Nephron progenitor cell (in vitro differentiated cells): ENCODE measurements around the gene PHTF1.

Experiments
- DNase-seq: peaks from one replicate; pipeline ENCODE4 v3.0.0; 2021
- H3K27ac Mint-ChIP-seq: 2 replicates; pipeline ENCODE4 v1.8.0; 2021; ENCODE audit warnings: mild to moderate bottlenecking, moderate library complexity, mixed read lengths
- H3K27me3 Mint-ChIP-seq: 2 replicates; pipeline ENCODE4 v1.8.0; 2021; ENCODE audit warnings: mild to moderate bottlenecking, low read depth, mixed read lengths; ENCODE audit not compliant: poor library complexity
- H3K36me3 Mint-ChIP-seq: 2 replicates; pipeline ENCODE4 v1.8.0; 2021; ENCODE audit warnings: low read depth, mixed read lengths
- H3K4me1 Mint-ChIP-seq: 2 replicates; pipeline ENCODE4 v1.8.0; 2021; ENCODE audit warnings: mixed read lengths
- H3K4me3 Mint-ChIP-seq: 2 replicates; pipeline ENCODE4 v1.8.0; 2021; ENCODE audit warnings: mild to moderate bottlenecking, moderate library complexity, mixed read lengths
- H3K9me3 Mint-ChIP-seq: 2 replicates; pipeline ENCODE4 v1.8.0; 2021; ENCODE audit warnings: mild to moderate bottlenecking, moderate library complexity, mixed read lengths
- TF ChIP-seq, protein P1 (sequence below): fragments of 200-600 bp; sonication (generic); IDR thresholded peaks from 2 replicates; pipeline ENCODE4 v1.5.0; 2021; ENCODE audit warnings: antibody characterized with exemption

The PHTF1 gene

GRCh38 chr1:113657556-113658063, 101.7 kb downstream of the PHTF1 start:
- no peaks in the 10 kb centered on the region for H3K27me3 Mint-ChIP-seq
- H3K27ac Mint-ChIP-seq, result no peak overlapping the region
- no peak for DNase-seq
- no peak overlapping the region for H3K4me3 Mint-ChIP-seq
- no peaks in the 10 kb centered on the region for H3K9me3 Mint-ChIP-seq
- no peaks in the 10 kb centered on the region for H3K36me3 Mint-ChIP-seq
- peaks cover 33% of the 10 kb centered on the region for H3K4me1 Mint-ChIP-seq
- TF ChIP-seq, protein P1, sequence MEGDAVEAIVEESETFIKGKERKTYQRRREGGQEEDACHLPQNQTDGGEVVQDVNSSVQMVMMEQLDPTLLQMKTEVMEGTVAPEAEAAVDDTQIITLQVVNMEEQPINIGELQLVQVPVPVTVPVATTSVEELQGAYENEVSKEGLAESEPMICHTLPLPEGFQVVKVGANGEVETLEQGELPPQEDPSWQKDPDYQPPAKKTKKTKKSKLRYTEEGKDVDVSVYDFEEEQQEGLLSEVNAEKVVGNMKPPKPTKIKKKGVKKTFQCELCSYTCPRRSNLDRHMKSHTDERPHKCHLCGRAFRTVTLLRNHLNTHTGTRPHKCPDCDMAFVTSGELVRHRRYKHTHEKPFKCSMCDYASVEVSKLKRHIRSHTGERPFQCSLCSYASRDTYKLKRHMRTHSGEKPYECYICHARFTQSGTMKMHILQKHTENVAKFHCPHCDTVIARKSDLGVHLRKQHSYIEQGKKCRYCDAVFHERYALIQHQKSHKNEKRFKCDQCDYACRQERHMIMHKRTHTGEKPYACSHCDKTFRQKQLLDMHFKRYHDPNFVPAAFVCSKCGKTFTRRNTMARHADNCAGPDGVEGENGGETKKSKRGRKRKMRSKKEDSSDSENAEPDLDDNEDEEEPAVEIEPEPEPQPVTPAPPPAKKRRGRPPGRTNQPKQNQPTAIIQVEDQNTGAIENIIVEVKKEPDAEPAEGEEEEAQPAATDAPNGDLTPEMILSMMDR, result no peak

DNA sequence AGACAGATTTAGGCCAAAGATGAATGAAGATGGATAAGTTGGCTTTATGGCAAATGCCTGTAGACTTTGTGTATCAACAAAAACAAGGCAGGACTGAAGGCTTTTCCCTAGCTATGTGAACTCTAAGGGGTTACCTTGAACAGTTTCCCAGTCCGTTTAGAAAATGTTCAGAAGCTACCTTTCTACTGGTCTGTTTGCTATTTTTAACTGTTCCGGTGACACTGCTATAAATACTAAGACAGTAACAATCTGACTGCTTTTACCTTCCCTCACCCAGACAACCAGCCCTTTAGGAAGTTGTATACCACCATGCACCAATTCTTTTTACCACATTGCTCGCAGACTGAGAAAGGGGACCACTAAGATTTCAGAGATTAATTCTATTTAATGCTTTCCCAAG, 102.2 kb downstream of the PHTF1 start:
- Mint-ChIP-seq H3K27me3 (no peaks in the 10 kb centered on the region), H3K4me3 (no peak overlapping the region), H3K27ac (peak overlapping the region; percentile 71), H3K4me1 (peaks cover 33% of the 10 kb centered on the region), H3K36me3 (no peaks in the 10 kb centered on the region), H3K9me3 (no peaks in the 10 kb centered on the region)
- TF ChIP-seq, protein P1, result no peak
- DNase-seq, result no peak

- H3K4me1 Mint-ChIP-seq, result peaks cover 27% of the 10 kb centered on the region
- H3K27me3 Mint-ChIP-seq, result no peaks in the 10 kb centered on the region
- TF ChIP-seq, protein P1, result no peak
- no peaks in the 10 kb centered on the region for H3K36me3 Mint-ChIP-seq
- H3K9me3 Mint-ChIP-seq, result no peaks in the 10 kb centered on the region
- DNase-seq, result no peak
- H3K4me3 Mint-ChIP-seq, result no peak overlapping the region
- no peak overlapping the region for H3K27ac Mint-ChIP-seq
Observed at GRCh38 chr1:113654883-113655282, 104.4 kb downstream of the PHTF1 start.

DNA sequence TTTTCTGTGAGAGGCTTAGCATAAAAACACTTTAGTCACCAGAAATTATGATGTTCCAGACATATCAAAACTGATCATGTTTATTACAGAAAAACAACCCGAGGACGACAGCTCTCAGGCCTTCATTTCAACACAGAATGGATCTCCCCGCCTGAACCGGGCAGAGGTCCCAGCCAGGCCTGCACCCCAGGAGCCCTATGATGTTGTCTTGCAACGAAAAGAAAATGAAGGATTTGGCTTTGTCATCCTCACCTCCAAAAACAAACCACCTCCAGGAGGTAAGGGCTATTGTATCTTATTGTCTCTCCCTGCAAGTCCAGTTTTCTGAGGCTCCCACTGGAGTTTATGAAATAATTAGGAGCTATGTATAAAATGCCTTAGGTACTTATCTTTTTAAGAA, 105.5 kb downstream of the PHTF1 start:
- peaks cover 15% of the 10 kb centered on the region for H3K4me1 Mint-ChIP-seq
- H3K27me3 Mint-ChIP-seq, result no peaks in the 10 kb centered on the region
- H3K27ac Mint-ChIP-seq, result no peak overlapping the region
- H3K9me3 Mint-ChIP-seq, result no peaks in the 10 kb centered on the region
- H3K4me3 Mint-ChIP-seq, result no peak overlapping the region
- H3K36me3 Mint-ChIP-seq, result no peaks in the 10 kb centered on the region
- DNase-seq, result no peak
- TF ChIP-seq, protein P1, result no peak

DNA sequence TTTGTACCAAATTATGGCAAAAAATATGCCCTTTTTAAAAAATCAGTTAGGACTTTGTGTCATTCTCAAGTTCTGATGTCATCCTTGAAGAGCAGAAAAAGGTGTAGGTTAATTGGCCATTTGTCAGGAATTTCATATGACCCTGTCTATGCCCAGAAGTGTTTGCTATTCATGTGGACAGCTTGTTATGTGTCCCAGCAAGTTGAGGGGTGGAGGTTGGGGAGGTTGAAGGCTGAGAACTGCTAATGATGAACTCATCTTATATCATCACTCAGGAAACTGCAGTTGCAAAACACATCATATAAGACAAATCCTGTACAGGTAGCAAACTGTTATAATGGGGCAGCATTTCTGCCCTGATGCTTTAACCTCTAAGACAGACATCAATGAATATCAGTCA, 106.5 kb downstream of the PHTF1 start:
- DNase-seq, result no peak
- H3K4me1 Mint-ChIP-seq, result peaks cover 11% of the 10 kb centered on the region
- no peaks in the 10 kb centered on the region for H3K36me3 Mint-ChIP-seq
- TF ChIP-seq, protein P1, result no peak
- H3K27ac Mint-ChIP-seq, result no peak overlapping the region
- no peaks in the 10 kb centered on the region for H3K9me3 Mint-ChIP-seq
- H3K27me3 Mint-ChIP-seq, result no peaks in the 10 kb centered on the region
- no peak overlapping the region for H3K4me3 Mint-ChIP-seq

GRCh38 chr1:113648478-113648877, 110.8 kb downstream of the PHTF1 start:
- DNase-seq, result no peak
- Mint-ChIP-seq H3K27me3 (no peaks in the 10 kb centered on the region), H3K27ac (no peak overlapping the region), H3K4me1 (no peaks in the 10 kb centered on the region), H3K9me3 (no peaks in the 10 kb centered on the region), H3K4me3 (no peak overlapping the region), H3K36me3 (peaks cover 4% of the 10 kb centered on the region)
- TF ChIP-seq, protein P1, result no peak
